IPS DF 6.9 (cell line): ENCODE measurements around the gene DPP6.

ENCODE experiments used
- DNase-seq: peaks from one replicate; pipeline ENCODE4 v3.0.0-alpha.2; 2013; ENCODE audit warnings: low read depth, low spot score
- H3K27ac ChIP-seq: one replicate; pipeline ENCODE4 v1.5.1; 2013; ENCODE audit warnings: low read length, control low read depth
- H3K27me3 ChIP-seq: 2 replicates; pipeline ENCODE4 v1.6.1; 2013; ENCODE audit warnings: mild to moderate bottlenecking, low read length; ENCODE audit not compliant: control insufficient read depth, insufficient read depth
- H3K36me3 ChIP-seq: 2 replicates; pipeline ENCODE4 v1.6.1; 2013; ENCODE audit warnings: low read length; ENCODE audit not compliant: control insufficient read depth, insufficient read depth
- H3K4me1 ChIP-seq: 2 replicates; pipeline ENCODE4 v1.6.1; 2013; ENCODE audit warnings: low read length; ENCODE audit not compliant: control insufficient read depth, insufficient read depth
- H3K4me3 ChIP-seq: 2 replicates; pipeline ENCODE4 v1.5.1; 2013; ENCODE audit warnings: mild to moderate bottlenecking, low read length
- H3K9me3 ChIP-seq: 2 replicates; pipeline ENCODE4 v1.6.1; 2013; ENCODE audit warnings: low read length, inconsistent platforms; ENCODE audit not compliant: control insufficient read depth, insufficient read depth
- WGBS: extraction: QIAGEN DNeasy Blood & Tissue Kit; methylation state at CpG from one replicate; pipeline ENCODE4 v1.1.7; 2013; ENCODE audit warnings: mixed read lengths, missing lambda C conversion rate; ENCODE audit not compliant: insufficient read length, insufficient coverage; 5-methylcytosine and 5-hydroxymethylcytosine counted together

DPP6 gene

GRCh38 chr7:154789404-154789803 lies 737.2 kb downstream of the DPP6 start:
- H3K4me1 ChIP-seq, result no peaks in the 10 kb centered on the region
- no peaks in the 10 kb centered on the region for H3K9me3 ChIP-seq
- no peaks in the 10 kb centered on the region; the same call in 1 of the 2 replicates for H3K27me3 ChIP-seq
- no peaks in the 10 kb centered on the region for H3K36me3 ChIP-seq
- WGBS, result no CpG with 5 or more reads among the region's 6 CpGs
- DNase-seq, result no peak
- no peak overlapping the region for H3K4me3 ChIP-seq
- no peak overlapping the region for H3K27ac ChIP-seq

GRCh38 chr7:154791611-154792010 lies 739.4 kb downstream of the DPP6 start:
- WGBS, result no CpG with 5 or more reads among the region's 4 CpGs
- no peaks in the 10 kb centered on the region; the same call in 1 of the 2 replicates for H3K27me3 ChIP-seq
- no peaks in the 10 kb centered on the region for H3K4me1 ChIP-seq
- no peak overlapping the region for H3K4me3 ChIP-seq
- H3K27ac ChIP-seq, result no peak overlapping the region
- no peaks in the 10 kb centered on the region for H3K36me3 ChIP-seq
- H3K9me3 ChIP-seq, result no peaks in the 10 kb centered on the region
- no peak for DNase-seq

DNA sequence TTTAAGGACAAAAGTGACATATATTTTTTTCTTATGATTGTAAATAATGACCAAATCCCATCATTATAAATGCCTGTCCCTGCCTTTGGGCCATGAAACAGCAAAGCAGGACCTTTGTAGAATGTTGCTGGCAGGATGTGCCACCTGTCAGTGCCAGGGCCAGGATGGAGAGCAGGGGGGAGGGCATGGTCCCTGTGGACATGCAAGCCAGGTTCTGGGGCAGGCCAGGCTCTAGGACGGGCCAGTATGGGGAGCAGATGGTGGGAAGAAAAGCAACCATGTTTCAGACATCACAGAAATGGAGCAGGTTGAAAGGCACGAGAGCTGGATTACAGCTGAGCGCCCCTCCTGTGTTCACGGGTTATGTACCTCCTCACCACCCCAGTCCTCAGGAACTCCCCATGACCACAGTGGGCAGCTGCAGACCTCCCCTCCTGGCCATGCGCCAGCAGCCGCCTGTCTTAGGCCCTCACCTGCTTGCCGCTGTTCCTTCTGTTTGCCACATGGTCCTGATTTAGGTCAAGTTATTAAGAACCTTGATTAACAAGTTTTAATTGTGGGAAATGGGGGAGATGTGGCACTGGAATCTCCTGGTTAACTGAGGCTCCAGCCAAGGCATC lies 740.3 kb downstream of the DPP6 start:
- Histone ChIP-seq H3K36me3 (no peaks in the 10 kb centered on the region), H3K27me3 (no peaks in the 10 kb centered on the region; the same call in 1 of the 2 replicates), H3K9me3 (no peaks in the 10 kb centered on the region), H3K4me1 (no peaks in the 10 kb centered on the region), H3K4me3 (no peak overlapping the region), H3K27ac (no peak overlapping the region)
- no CpG with 5 or more reads among the region's 7 CpGs for WGBS
- DNase-seq, result no peak

- no peak for DNase-seq
- Histone ChIP-seq H3K4me1 (no peaks in the 10 kb centered on the region), H3K4me3 (peak overlapping the region; percentile 6; the same call in 1 of the 2 replicates), H3K27me3 (no peaks in the 10 kb centered on the region; the same call in 1 of the 2 replicates), H3K9me3 (no peaks in the 10 kb centered on the region), H3K36me3 (no peaks in the 10 kb centered on the region), H3K27ac (no peak overlapping the region)
- no CpG with 5 or more reads among the region's 50 CpGs for WGBS
Observed at GRCh38 chr7:154794147-154794780, 742.1 kb downstream of the DPP6 start.

DNA sequence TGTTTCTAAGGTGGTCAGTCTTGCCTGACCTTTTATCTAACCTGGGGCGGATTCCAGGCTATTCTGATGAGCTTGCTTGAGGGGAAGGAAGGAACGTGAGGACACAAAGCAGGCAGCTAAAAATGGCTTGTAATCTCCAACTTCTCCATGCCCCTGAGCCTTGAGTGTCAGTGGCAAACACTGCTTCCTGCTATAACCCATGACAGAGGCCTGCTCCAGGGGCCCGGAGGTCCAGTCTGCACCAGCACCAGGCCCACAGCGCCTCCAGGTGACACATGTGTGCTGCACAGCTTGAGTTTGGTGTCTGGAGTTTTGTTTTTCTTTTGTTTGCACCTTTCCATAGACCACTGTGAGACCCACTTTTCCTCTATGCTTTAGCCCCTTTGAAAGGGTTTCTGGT lies 742.8 kb downstream of the DPP6 start:
- H3K36me3 ChIP-seq, result no peaks in the 10 kb centered on the region
- no peak for DNase-seq
- no peak overlapping the region for H3K4me3 ChIP-seq
- no peak overlapping the region for H3K27ac ChIP-seq
- H3K27me3 ChIP-seq, result no peaks in the 10 kb centered on the region; the same call in 1 of the 2 replicates
- H3K4me1 ChIP-seq, result no peaks in the 10 kb centered on the region
- H3K9me3 ChIP-seq, result no peaks in the 10 kb centered on the region
- no CpG with 5 or more reads among the region's 4 CpGs for WGBS

DNA sequence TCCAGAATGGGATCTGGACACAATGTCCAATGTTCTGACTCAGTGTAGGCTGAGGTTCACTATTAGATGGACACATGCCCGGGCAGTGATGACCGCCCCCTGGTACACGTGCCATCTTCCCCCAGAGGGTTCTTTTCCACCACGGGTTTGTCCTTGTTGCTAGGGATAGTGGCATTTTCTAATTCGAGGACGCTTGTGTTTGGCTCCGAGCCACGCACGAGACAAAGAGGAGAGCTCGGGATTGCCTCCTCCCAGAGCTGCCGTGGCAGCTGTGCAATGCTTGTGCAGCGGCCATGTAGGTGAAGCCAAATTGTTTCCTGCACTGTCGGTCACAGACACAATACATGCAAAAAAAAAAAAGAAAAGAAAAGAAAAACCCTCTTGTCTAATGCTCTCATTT lies 743.2 kb downstream of the DPP6 start:
- no CpG with 5 or more reads among the region's 13 CpGs for WGBS
- no peak for DNase-seq
- no peaks in the 10 kb centered on the region for H3K36me3 ChIP-seq
- no peak overlapping the region for H3K27ac ChIP-seq
- H3K27me3 ChIP-seq, result no peaks in the 10 kb centered on the region; the same call in 1 of the 2 replicates
- no peaks in the 10 kb centered on the region for H3K4me1 ChIP-seq
- H3K4me3 ChIP-seq, result no peak overlapping the region
- H3K9me3 ChIP-seq, result 0 out of 2 replicates have a peak, but pooled peaks cover 1% of the 10 kb centered on the region

DNA sequence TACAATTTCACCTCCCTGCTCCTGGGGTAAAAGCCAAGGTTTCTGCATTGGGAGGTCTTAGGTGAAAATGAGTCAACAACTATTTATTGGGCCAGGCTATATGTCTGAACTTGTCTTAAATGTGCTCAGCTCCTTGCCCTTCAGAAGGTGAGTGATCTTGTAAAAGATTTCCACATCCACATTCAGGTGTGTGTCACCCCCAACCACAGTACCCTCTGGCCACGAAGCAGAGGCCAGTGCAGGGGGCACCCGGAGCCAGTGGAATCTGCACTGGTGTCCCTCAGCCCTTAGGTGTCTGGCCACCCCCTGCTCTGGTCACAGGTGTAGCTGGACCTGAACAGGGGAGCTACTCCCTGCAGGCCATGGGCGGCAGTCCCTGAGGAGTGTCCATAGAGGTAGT lies 752.3 kb downstream of the DPP6 start:
- no peak overlapping the region for H3K27ac ChIP-seq
- H3K9me3 ChIP-seq, result 0 out of 2 replicates have a peak, but pooled peaks cover 1% of the 10 kb centered on the region
- no peak for DNase-seq
- H3K4me3 ChIP-seq, result no peak overlapping the region
- no peaks in the 10 kb centered on the region; the same call in 1 of the 2 replicates for H3K36me3 ChIP-seq
- WGBS, result no CpG with 5 or more reads among the region's 3 CpGs
- H3K4me1 ChIP-seq, result no peaks in the 10 kb centered on the region
- no peaks in the 10 kb centered on the region for H3K27me3 ChIP-seq

GRCh38 chr7:154812027-154812426 lies 759.8 kb downstream of the DPP6 start:
- Histone ChIP-seq H3K27me3 (no peaks in the 10 kb centered on the region), H3K27ac (no peak overlapping the region), H3K9me3 (0 out of 2 replicates have a peak, but pooled peaks cover 1% of the 10 kb centered on the region), H3K36me3 (no peaks in the 10 kb centered on the region), H3K4me3 (no peak overlapping the region), H3K4me1 (no peaks in the 10 kb centered on the region)
- WGBS, result no CpG with 5 or more reads among the region's 1 CpG
- no peak for DNase-seq

GRCh38 chr7:154817224-154817896 lies 765.2 kb downstream of the DPP6 start:
- WGBS, result no CpG with 5 or more reads among the region's 7 CpGs
- no peaks in the 10 kb centered on the region for H3K27me3 ChIP-seq

DNA sequence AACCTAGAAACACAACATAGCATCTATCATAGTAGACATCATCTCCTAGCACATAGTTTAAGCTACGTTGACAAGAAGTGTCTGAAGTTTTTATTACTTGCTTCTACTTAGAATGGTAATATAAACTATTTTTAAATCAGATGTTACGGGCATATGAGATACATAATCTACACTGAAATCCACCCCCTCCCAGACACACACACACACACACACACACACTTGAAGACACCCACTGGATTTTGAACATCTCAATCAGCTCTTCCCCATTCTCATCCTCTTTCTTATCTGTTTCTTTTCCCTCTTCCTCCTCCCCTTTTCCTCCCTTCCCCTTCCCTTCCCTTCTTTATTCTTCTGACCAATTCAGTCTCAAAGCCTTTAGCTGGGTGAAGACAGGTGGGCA lies 774.8 kb downstream of the DPP6 start:
- WGBS, result no CpG with 5 or more reads among the region's 2 CpGs
- no peak overlapping the region for H3K4me3 ChIP-seq
- no peaks in the 10 kb centered on the region for H3K36me3 ChIP-seq
- H3K27me3 ChIP-seq, result no peaks in the 10 kb centered on the region
- no peaks in the 10 kb centered on the region for H3K9me3 ChIP-seq
- DNase-seq, result no peak
- no peak overlapping the region for H3K27ac ChIP-seq
- no peaks in the 10 kb centered on the region for H3K4me1 ChIP-seq

More at GRCh38 chr7:154817224-154817896, 765.2 kb downstream of the DPP6 start:
- Histone ChIP-seq H3K27ac (no peak overlapping the region), H3K4me1 (no peaks in the 10 kb centered on the region), H3K4me3 (no peak overlapping the region), H3K36me3 (no peaks in the 10 kb centered on the region), H3K9me3 (0 out of 2 replicates have a peak, but pooled peaks cover 1% of the 10 kb centered on the region)
- DNase-seq, result no peak
